Mucosa of descending colon (tissue), 3 donors: ENCODE results near the gene SLC45A1. TPM values are rescaled to one million over a fixed set of nuclear protein-coding genes. Genes with fewer than 3 reads are reported as not detected.

ENCODE experiments used
- ATAC-seq: fragments of 200-7000 bp; cut with Tn5 transposase; one replicate; pipeline ENCODE4 v1.9.1; 2020; ENCODE audit warnings: mild to moderate bottlenecking, moderate library complexity
- DNase-seq, 3 donors: peaks; one replicate each; pipeline ENCODE4 v3.0.0-alpha.2; 2020
- H3K36me3 ChIP-seq: fragments of 200-600 bp; one replicate; pipeline ENCODE4 v1.8.0; 2021; ENCODE audit warnings: low read depth, mild to moderate bottlenecking
- H3K4me1 ChIP-seq: fragments of 200-600 bp; one replicate; pipeline ENCODE4 v1.8.0; 2021; ENCODE audit warnings: low read depth, mild to moderate bottlenecking
- H3K4me3 ChIP-seq: fragments of 200-600 bp; one replicate; pipeline ENCODE4 v1.8.0; 2021; ENCODE audit warnings: mild to moderate bottlenecking
- H3K9me3 ChIP-seq: fragments of 200-600 bp; one replicate; pipeline ENCODE4 v1.8.0; 2021; ENCODE audit warnings: mild to moderate bottlenecking
- CTCF ChIP-seq: fragments of 200-600 bp; IDR thresholded peaks from one replicate; pipeline ENCODE4 v1.8.0; 2022; ENCODE audit warnings: antibody characterized with exemption, mild to moderate bottlenecking
- intact Hi-C, 2 donors: fragments of 100-400 bp; cut with DNase I in 1 of 2; cut with micrococcal nuclease in 1 of 2; formaldehyde crosslinking; loops; one replicate each; pipeline versions ENCODE4 v1.11.0 to v1.11.1; 2022; cut with DNase I, micrococcal nuclease
- total RNA-seq, 3 donors: library from RNA; stranded (reverse); fragmentation: NEBNext Ultra II Directional in 2 of 3; extraction: Animal tissue kit (Norgen Biotek cat#: 25700) in 2 of 3; gene quantifications; one replicate each; pipeline versions ENCODE4 v1.2.1 to v1.2.4, GENCODE V29; 2021 to 2023
- donor health status: DM: no; HTN: no; CAD: no; lungs with moderate emphysema.
- donor health status: DM: no; HTN: no; CAD: no.
- donor health status: DM: no; HTN: yes; CAD: no.

Gene SLC45A1
- total RNA-seq, 3 donors from 2014 or later = 0.55 to 3.9 TPM; not detected in 1

DNA sequence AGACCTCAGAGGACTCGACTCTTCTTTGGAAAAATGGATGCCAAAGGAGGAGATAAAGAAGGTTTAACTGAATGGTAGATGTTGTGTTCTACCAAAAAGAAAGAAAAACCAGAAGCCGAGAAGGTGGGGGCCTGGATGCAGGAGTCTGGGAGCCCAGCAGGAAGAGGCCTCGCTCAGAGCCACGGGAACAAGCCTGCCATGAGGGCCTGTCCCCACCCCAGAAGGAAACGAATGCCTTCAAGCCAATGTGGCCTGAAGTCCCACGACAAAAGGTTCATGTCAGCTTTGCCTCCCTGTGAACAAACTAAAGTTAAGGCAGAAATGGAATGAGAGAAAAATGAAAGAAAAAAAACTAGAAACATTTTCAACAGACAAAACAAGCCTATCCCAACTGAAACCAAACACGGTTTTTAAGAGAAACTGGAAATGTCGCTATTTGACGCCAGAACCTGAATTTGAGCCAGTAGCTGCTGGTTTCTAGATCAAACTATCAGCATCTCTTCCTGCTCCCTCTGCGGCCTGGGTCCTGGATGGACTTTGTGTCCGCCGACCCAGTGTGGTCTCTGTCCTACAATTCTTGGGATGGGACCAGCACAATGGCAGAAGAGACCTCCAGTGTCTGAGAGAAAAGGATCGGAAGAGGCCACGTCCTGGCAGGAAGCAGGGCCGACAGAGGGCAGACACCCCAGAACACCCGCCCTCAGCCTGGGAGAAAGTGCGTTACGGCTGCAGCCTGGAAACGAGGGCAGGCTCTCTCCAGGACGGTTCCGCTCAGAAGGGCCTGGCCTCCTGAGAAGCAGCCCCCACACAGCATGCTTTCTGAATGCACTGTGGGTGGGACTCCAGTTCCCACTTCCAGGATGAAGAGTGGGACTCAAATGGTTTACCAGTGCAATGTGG, 35.2 kb downstream of the SLC45A1 start:
- Histone ChIP-seq H3K4me3 (no peak overlapping the region), H3K9me3 (no peaks in the 10 kb centered on the region), H3K36me3 (peaks cover 24% of the 10 kb centered on the region), H3K4me1 (no peaks in the 10 kb centered on the region)
- TF ChIP-seq CTCF = no peak
- no peak for ATAC-seq
- intact Hi-C loops = no loop called here
- no peak for DNase-seq

DNA sequence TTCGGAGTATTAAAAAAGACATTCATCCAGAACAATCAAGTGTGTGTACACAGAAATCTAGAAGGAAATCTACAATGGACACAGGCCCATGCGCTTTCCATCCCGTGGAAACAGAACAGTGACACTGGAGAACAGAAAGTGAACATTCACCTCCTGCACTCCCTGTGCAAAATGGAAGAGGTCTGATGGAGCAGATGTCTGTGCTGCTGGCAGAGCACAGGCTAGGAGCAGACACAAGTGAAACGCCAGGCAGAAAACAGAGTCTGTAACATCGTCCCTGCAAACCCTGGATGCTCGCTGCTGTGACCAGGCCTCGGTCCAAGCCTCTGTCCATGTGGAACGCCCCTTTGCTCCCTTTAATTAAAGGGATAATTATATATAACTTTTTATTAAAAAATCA, 36.1 kb downstream of the SLC45A1 start:
- TF ChIP-seq CTCF = no peak
- DNase-seq (no peak), ATAC-seq (no peak)
- intact Hi-C loops = no loop called here
- H3K36me3 ChIP-seq = peaks cover 28% of the 10 kb centered on the region
- H3K9me3 ChIP-seq = no peaks in the 10 kb centered on the region
- H3K4me3 ChIP-seq = no peak overlapping the region
- H3K4me1 ChIP-seq = no peaks in the 10 kb centered on the region

DNA sequence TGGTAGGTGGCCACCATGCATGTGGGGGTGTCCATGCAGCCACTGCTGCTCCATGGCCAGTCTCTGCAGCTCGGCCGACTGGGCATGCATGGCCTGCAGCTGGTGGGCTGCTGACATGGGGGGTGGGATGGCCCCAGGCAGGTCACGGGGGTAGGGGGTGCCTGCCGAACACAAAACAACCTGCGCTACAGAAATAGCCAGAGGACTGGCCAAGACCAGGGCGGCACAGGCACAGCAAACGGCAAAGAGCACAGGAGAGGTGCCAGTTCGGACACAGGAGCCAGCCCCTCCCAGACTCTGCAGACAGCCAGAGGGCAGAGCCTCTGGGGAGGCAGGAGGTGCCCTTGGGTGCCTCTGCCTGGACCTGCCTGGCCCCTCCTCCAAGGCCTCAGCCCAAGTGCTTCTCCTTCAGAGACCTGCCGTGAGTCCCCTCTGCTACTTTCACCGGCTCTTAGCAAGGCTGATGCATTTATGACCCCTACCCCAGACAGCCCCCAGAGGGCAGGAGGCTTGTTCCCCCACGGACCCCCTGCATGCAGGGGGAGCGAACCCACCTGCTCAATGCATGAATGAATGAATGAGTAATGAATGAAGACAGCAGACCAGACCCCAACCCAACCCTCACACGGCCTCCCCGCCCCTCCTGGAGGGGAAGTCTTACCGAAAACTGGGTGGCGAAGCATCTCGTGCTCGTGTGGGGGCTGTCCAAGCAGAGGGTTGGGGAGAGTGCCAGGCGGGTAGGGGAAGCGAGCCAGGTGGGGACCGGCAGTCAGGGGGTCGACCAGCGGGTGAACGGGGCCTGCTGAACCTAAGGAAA, 37.7 kb downstream of the SLC45A1 start:
- Histone ChIP-seq H3K4me3 (no peak overlapping the region), H3K9me3 (no peaks in the 10 kb centered on the region), H3K4me1 (no peaks in the 10 kb centered on the region), H3K36me3 (peaks cover 28% of the 10 kb centered on the region)
- ATAC-seq (no peak), DNase-seq (no peak)
- TF ChIP-seq CTCF = no peak
- intact Hi-C loops = no loop called here

- DNase-seq (no peak), ATAC-seq (no peak)
- TF ChIP-seq CTCF = no peak
- Histone ChIP-seq H3K4me3 (no peak overlapping the region), H3K4me1 (no peaks in the 10 kb centered on the region), H3K9me3 (no peaks in the 10 kb centered on the region), H3K36me3 (peaks cover 28% of the 10 kb centered on the region)
- intact Hi-C loops = no loop called here
Measured at GRCh38 chr1:8356256-8357209, 38.6 kb downstream of the SLC45A1 start.
